ENCODE results near the gene DNAH17.
"Not testable (repeated sequence)": the region's sequence is repeated elsewhere in the genome, so short reads cannot be mapped to it uniquely, and the experiment has no call there.

Gene DNAH17

GRCh38 chr17:78476973-78477372 is 100.2 kb downstream of the DNAH17 start:
- no peak for DNase-seq (ENCODE audit: low read depth, low spot score)

- no peak for DNase-seq (ENCODE audit: low read depth, low spot score)
Observed at GRCh38 chr17:78476149-78476548, 101.0 kb downstream of the DNAH17 start.

- no peak for DNase-seq (ENCODE audit: low read depth, low spot score)
Observed at GRCh38 chr17:78475211-78475610, 102.0 kb downstream of the DNAH17 start.

- DNase-seq (ENCODE audit: low read depth, low spot score): no peak
Observed at GRCh38 chr17:78474614-78475146, 102.5 kb downstream of the DNAH17 start.

- DNase-seq (ENCODE audit: low read depth, low spot score): no peak
Observed at GRCh38 chr17:78473951-78474613, 103.1 kb downstream of the DNAH17 start.

GRCh38 chr17:78472035-78472905 is 104.9 kb downstream of the DNAH17 start:
- no peak for DNase-seq (ENCODE audit: low read depth, low spot score)

GRCh38 chr17:78471635-78472034 is 105.6 kb downstream of the DNAH17 start:
- no peak for DNase-seq (ENCODE audit: low read depth, low spot score)

GRCh38 chr17:78469443-78469842 is 107.8 kb downstream of the DNAH17 start:
- no peak for DNase-seq (ENCODE audit: low read depth, low spot score)

GRCh38 chr17:78468366-78468765 is 108.8 kb downstream of the DNAH17 start:
- DNase-seq (ENCODE audit: low read depth, low spot score): no peak

- no peak for DNase-seq (ENCODE audit: low read depth, low spot score)
Observed at GRCh38 chr17:78466786-78467715, 110.1 kb downstream of the DNAH17 start.

GRCh38 chr17:78466109-78466785 is 110.9 kb downstream of the DNAH17 start:
- not testable (repeated sequence) for DNase-seq (ENCODE audit: low read depth, low spot score)

GRCh38 chr17:78462148-78462547 is 115.0 kb downstream of the DNAH17 start:
- DNase-seq (ENCODE audit: low read depth, low spot score): no peak

GRCh38 chr17:78461799-78462053 is 115.5 kb downstream of the DNAH17 start:
- DNase-seq (ENCODE audit: low read depth, low spot score): no peak

GRCh38 chr17:78460951-78461798 is 116.0 kb downstream of the DNAH17 start:
- no peak for DNase-seq (ENCODE audit: low read depth, low spot score)

GRCh38 chr17:78460176-78460675 is 117.0 kb downstream of the DNAH17 start:
- DNase-seq (ENCODE audit: low read depth, low spot score): no peak

GRCh38 chr17:78459696-78460095 is 117.5 kb downstream of the DNAH17 start:
- no peak for DNase-seq (ENCODE audit: low read depth, low spot score)

- DNase-seq (ENCODE audit: low read depth, low spot score): no peak
Observed at GRCh38 chr17:78458736-78459335, 118.4 kb downstream of the DNAH17 start.

GRCh38 chr17:78458091-78458490 is 119.1 kb downstream of the DNAH17 start:
- DNase-seq (ENCODE audit: low read depth, low spot score): no peak

GRCh38 chr17:78454346-78454745 is 122.8 kb downstream of the DNAH17 start:
- no peak for DNase-seq (ENCODE audit: low read depth, low spot score)

- no peak for DNase-seq (ENCODE audit: low read depth, low spot score)
Observed at GRCh38 chr17:78451753-78452152, 125.4 kb downstream of the DNAH17 start.

All from activated CD4-positive, CD25-positive, alpha-beta regulatory T cell treated with anti-CD3 and anti-CD28 coated beads, Interleukin-2, amount 50 U/mL, for 16 hours (primary cell).